Natural killer cell (primary cell): ENCODE results near the gene BNIP2. TPM values are rescaled to one million over a fixed set of nuclear protein-coding genes. Genes with fewer than 3 reads are reported as not detected.

ENCODE experiments used
- ATAC-seq, 3 donors: fragments of 150-1000 bp in 2 of 3; fragments of 200-7000 bp in 1 of 3; cut with Tn5 transposase; 1 replicate in 1 of 3; 2 replicates in 2 of 3; pipeline ENCODE4 v1.10.0; 2021; ENCODE audit warnings: mild to moderate bottlenecking in 2 of 3, moderate library complexity in 2 of 3
- DNase-seq, 2 donors: peaks; one replicate each; pipeline versions ENCODE4 v3.0.0 to v3.0.0-alpha.2; 2013 to 2021; ENCODE audit warnings: mixed read lengths in 1 of 2
- H3K27ac ChIP-seq: one replicate; pipeline ENCODE4 v1.5.1; 2013; ENCODE audit warnings: mild to moderate bottlenecking, low read length
- H3K27me3 ChIP-seq: one replicate; pipeline ENCODE4 v1.6.1; 2013; ENCODE audit warnings: low read length; ENCODE audit not compliant: control insufficient read depth, insufficient read depth
- H3K36me3 ChIP-seq: one replicate; pipeline ENCODE4 v1.6.1; 2013; ENCODE audit warnings: low read length; ENCODE audit not compliant: control insufficient read depth, insufficient read depth
- H3K4me1 ChIP-seq: one replicate; pipeline ENCODE4 v1.6.1; 2013; ENCODE audit warnings: low read length; ENCODE audit not compliant: control insufficient read depth, insufficient read depth
- H3K4me3 ChIP-seq: one replicate; pipeline ENCODE4 v1.5.1; 2013; ENCODE audit warnings: low read length
- H3K9me3 ChIP-seq: one replicate; pipeline ENCODE4 v1.6.1; 2013; ENCODE audit warnings: low read length; ENCODE audit not compliant: control insufficient read depth, insufficient read depth
- H3K27ac Mint-ChIP-seq, 2 donors: one replicate each; pipeline ENCODE4 v1.8.0; 2022; ENCODE audit warnings: mild to moderate bottlenecking in 2 of 2, mixed read lengths in 2 of 2, moderate library complexity in 1 of 2
- H3K27me3 Mint-ChIP-seq, 2 donors: one replicate each; pipeline ENCODE4 v1.8.0; 2022; ENCODE audit warnings: low read depth in 2 of 2, mixed read lengths in 2 of 2
- H3K36me3 Mint-ChIP-seq: one replicate; pipeline ENCODE4 v1.8.0; 2022; ENCODE audit warnings: mixed read lengths
- H3K4me1 Mint-ChIP-seq, 2 donors: one replicate each; pipeline ENCODE4 v1.8.0; 2022; ENCODE audit warnings: mixed read lengths in 2 of 2
- H3K4me3 Mint-ChIP-seq: one replicate; pipeline ENCODE4 v1.8.0; 2022; ENCODE audit warnings: mild to moderate bottlenecking, moderate library complexity, mixed read lengths
- H3K9me3 Mint-ChIP-seq, 2 donors: one replicate each; pipeline ENCODE4 v1.8.0; 2022; ENCODE audit warnings: mixed read lengths in 2 of 2
- WGBS: methylation state at CpG from one replicate; pipeline ENCODE4 v1.1.7; 2013; ENCODE audit warnings: missing lambda C conversion rate; ENCODE audit not compliant: insufficient coverage; 5-methylcytosine and 5-hydroxymethylcytosine counted together
- intact Hi-C: fragments of 100-400 bp; cut with micrococcal nuclease; formaldehyde crosslinking; loops from one replicate; pipeline ENCODE4 v1.14.2; 2022
- total RNA-seq, 4 donors: library from RNA; stranded (reverse); fragments of 120-200 nt in 1 of 4; gene quantifications; one replicate each; pipeline versions ENCODE4 v1.2.3 to v1.2.4, GENCODE V29; 2013 to 2022
- TF ChIP-seq, protein P1 (sequence below): fragments of 200-600 bp; IDR thresholded peaks from one replicate; pipeline ENCODE4 v1.8.0; 2022; ENCODE audit warnings: antibody characterized with exemption

Gene BNIP2
- total RNA-seq, 3 donors from 2014 or later (not counting 1 experiment from before 2014, with no cell fraction given), result 103 to 118 (median 105) TPM

DNA sequence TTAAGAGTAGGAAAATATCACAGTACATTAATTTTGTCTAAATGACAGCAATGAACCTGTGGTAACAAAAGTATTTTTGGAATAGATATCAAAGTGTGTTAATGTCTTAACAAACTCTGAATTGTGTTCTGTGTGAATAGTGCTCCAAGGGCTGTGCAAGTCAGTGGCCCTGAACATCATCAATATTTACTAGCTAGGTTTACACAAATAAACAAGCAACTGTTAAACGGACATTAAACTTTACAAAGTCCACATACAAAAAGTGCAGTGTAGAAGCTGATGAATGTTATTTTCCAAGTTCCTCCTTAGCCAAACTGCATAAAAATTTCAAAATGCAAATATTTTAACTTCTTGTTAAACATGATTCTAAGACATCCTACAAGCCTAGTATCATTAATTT lies 29.8 kb downstream of the BNIP2 start:
- TF ChIP-seq, protein P1, sequence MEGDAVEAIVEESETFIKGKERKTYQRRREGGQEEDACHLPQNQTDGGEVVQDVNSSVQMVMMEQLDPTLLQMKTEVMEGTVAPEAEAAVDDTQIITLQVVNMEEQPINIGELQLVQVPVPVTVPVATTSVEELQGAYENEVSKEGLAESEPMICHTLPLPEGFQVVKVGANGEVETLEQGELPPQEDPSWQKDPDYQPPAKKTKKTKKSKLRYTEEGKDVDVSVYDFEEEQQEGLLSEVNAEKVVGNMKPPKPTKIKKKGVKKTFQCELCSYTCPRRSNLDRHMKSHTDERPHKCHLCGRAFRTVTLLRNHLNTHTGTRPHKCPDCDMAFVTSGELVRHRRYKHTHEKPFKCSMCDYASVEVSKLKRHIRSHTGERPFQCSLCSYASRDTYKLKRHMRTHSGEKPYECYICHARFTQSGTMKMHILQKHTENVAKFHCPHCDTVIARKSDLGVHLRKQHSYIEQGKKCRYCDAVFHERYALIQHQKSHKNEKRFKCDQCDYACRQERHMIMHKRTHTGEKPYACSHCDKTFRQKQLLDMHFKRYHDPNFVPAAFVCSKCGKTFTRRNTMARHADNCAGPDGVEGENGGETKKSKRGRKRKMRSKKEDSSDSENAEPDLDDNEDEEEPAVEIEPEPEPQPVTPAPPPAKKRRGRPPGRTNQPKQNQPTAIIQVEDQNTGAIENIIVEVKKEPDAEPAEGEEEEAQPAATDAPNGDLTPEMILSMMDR, result no peak
- DNase-seq, result no peak
- no peaks in the 10 kb centered on the region for H3K9me3 ChIP-seq
- 80% methylated on average over 1 of the region's 1 CpG for WGBS
- intact Hi-C loops, result no loop called here
- ATAC-seq, result no peak
- Mint-ChIP-seq H3K4me3 (no peak overlapping the region), H3K27ac (no peak overlapping the region), H3K27me3 (no peaks in the 10 kb centered on the region), H3K4me1 (peaks cover 5% of the 10 kb centered on the region in 2 donors), H3K9me3 (no peaks in the 10 kb centered on the region), H3K36me3 (peaks cover 6% of the 10 kb centered on the region)
- H3K27ac ChIP-seq, result no peak overlapping the region
- no peak overlapping the region for H3K4me3 ChIP-seq
- no peaks in the 10 kb centered on the region for H3K27me3 ChIP-seq
- H3K36me3 ChIP-seq, result peaks cover 39% of the 10 kb centered on the region
- peaks cover 6% of the 10 kb centered on the region for H3K4me1 ChIP-seq

DNA sequence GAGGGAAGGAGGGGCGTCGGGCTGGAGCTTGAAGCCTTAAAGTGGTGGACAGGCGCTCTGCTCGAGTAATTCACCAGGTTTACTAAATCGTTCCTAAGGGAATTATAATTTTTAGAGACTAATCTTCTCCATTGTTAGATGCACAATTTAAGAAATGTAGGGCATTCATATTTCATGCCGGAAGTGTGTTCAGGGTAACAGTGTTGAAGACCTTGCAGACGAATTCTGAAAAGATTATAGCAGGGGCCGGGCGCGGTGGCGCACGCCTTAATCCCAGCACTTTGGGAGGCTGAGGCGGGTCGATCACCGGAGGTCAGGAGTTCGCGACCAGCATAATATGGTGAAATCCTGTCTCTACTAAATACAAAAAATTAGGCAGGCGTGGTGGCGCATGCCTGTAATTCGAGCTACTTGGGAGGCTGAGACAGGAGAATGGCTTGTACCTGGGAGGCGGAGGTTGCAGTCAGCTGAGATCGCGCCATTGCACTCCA lies 31.4 kb downstream of the BNIP2 start:
- peaks cover 24% of the 10 kb centered on the region for H3K36me3 ChIP-seq
- no peaks in the 10 kb centered on the region for H3K9me3 ChIP-seq
- Mint-ChIP-seq H3K36me3 (peaks cover 6% of the 10 kb centered on the region), H3K27ac (no peak overlapping the region), H3K27me3 (no peaks in the 10 kb centered on the region), H3K4me3 (no peak overlapping the region), H3K9me3 (no peaks in the 10 kb centered on the region), H3K4me1 (peaks cover 10% of the 10 kb centered on the region in 2 donors)
- no peaks in the 10 kb centered on the region for H3K27me3 ChIP-seq
- intact Hi-C loops, result loop anchor here (1.0 kb wide), 1 partner anchor 31 kb away; no protein-coding TSS in a partner anchor
- no peak for DNase-seq
- TF ChIP-seq, protein P1, result no peak
- peak overlapping the region; percentile 89 for H3K27ac ChIP-seq
- peak in 2 of 3 donors; percentile 3 to 18 for ATAC-seq
- WGBS, result 50% methylated on average over 23 of the region's 23 CpGs
- H3K4me3 ChIP-seq, result peak overlapping the region; percentile 92
- H3K4me1 ChIP-seq, result peaks cover 6% of the 10 kb centered on the region

DNA sequence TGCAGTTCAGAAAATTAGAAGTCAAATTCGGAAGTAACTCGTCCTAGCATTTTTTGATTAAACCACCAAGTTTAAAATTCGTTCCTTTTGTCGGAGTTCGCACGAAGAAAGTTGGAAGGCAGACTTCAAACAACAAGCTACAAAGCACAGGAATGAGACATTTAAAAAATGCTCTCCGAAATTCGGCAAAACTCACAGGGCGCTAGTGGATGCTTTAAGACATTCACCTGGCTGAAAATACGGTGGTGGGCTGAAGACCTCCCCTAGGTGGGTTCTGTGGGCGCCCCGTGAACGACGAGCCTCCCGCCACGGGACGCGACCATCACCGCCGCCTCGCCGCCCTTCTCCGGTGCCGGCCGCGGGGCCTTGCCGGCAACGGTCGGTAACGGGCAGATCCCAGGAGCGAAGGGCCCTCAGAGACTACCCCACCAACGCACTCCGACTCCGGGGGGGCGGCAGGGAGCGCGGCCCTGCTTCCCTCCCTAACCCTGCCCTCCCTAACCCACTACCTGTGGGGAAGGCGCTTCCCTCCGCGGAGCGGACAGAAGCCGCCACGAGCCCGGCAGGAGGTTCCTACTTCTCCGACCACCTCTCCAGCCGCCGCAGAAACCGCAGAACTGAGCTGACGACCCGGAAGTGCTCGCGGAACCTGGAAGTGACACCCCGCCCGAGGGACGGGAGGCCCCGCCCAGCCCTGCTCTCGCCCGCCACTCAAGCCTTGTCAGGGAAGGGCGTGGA lies 32.1 kb downstream of the BNIP2 start, which contains the start of gene GTF2A2:
GTF2A2 (minus strand) TSS at position 619 of the 738 bp plus-strand sequence. CDS start 5,238 bp downstream, outside the sequence.
- intact Hi-C loops, result loop anchor here (1.0 kb wide), 1 partner anchor 31 kb away; no protein-coding TSS in a partner anchor
- WGBS, result under 1% methylated on average over 59 of the region's 59 CpGs
- peak; percentile 98 to 100 (median 99) for ATAC-seq
- peak; percentile 94 to 95 for DNase-seq
- H3K9me3 ChIP-seq, result no peaks in the 10 kb centered on the region
- TF ChIP-seq, protein P1, result no peak
- peak within 1 kb of the TSS; percentile 89 for H3K27ac ChIP-seq
- peaks cover 13 to 14% of the 10 kb centered on the region in 2 donors for H3K4me1 Mint-ChIP-seq
- peaks cover 6% of the 10 kb centered on the region for H3K36me3 Mint-ChIP-seq
- no peaks in the 10 kb centered on the region for H3K27me3 Mint-ChIP-seq
- H3K36me3 ChIP-seq, result peaks cover 24% of the 10 kb centered on the region
- H3K4me3 Mint-ChIP-seq, result no peak within 1 kb of the TSS
- peaks cover 6% of the 10 kb centered on the region for H3K4me1 ChIP-seq
- no peaks in the 10 kb centered on the region for H3K9me3 Mint-ChIP-seq
- no peaks in the 10 kb centered on the region for H3K27me3 ChIP-seq
- no peak within 1 kb of the TSS for H3K27ac Mint-ChIP-seq
- H3K4me3 ChIP-seq, result peak within 1 kb of the TSS; percentile 92
